Adipose tissue (tissue), 3 donors: Measurements from ENCODE around the gene HADHA. TPM values are rescaled to one million over a fixed set of nuclear protein-coding genes. Genes with fewer than 3 reads are reported as not detected.
"Not testable (repeated sequence)": the region's sequence is repeated elsewhere in the genome, so short reads cannot be mapped to it uniquely, and the experiment has no call there.

Source experiments
- H3K27ac ChIP-seq: one replicate; pipeline ENCODE4 v1.5.1; 2013; ENCODE audit warnings: low read depth, low read length
- WGBS, 3 donors: extraction: QIAGEN DNeasy Blood & Tissue Kit; methylation state at CpG; one replicate each; pipeline ENCODE4 v1.1.7; 2013; 5-methylcytosine and 5-hydroxymethylcytosine counted together
- polyA plus RNA-seq, 3 donors: library from polyadenylated mRNA; stranded (reverse); fragments of 200-250 nt; gene quantifications; one replicate each; pipeline ENCODE4 v1.2.3, GENCODE V29; 2013
- donor health status: healthy with polysubstance abuse.
- donor health status: Bipolar disorder and iron deficiency.
- donor health status: healthy.

HADHA gene
- polyA plus RNA-seq, 3 donors = 67.9 to 176 (median 94.9) TPM

DNA sequence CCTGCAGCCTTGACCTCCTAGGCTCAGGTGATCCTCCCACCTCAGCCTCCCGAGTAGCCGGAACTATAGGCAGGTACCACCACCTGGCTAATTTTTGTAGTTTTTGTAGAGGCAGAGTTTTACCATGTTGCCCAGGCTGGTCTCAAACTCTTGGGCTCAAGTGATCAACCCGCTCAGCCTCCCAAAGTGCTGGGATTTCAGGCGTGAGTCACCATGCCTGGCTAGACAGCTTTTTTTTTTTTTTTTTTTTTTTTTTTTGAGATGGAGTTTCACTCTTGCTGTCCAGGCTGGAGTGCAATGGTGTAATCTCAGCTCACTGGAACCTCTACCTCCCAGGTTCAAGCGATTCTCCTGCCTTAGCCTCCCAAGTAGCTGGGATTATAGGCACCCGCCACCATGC lies 77.9 kb downstream of the HADHA start:
- WGBS, 3 donors = 93 to 96% (median 96%) methylated on average over 6 of the region's 6 CpGs
- not testable (repeated sequence) for H3K27ac ChIP-seq

GRCh38 chr2:26165403-26165802 lies 79.0 kb downstream of the HADHA start:
- H3K27ac ChIP-seq = no peak overlapping the region
- 88 to 95% (median 91%) methylated on average over 4 of the region's 4 CpGs for WGBS, 3 donors

DNA sequence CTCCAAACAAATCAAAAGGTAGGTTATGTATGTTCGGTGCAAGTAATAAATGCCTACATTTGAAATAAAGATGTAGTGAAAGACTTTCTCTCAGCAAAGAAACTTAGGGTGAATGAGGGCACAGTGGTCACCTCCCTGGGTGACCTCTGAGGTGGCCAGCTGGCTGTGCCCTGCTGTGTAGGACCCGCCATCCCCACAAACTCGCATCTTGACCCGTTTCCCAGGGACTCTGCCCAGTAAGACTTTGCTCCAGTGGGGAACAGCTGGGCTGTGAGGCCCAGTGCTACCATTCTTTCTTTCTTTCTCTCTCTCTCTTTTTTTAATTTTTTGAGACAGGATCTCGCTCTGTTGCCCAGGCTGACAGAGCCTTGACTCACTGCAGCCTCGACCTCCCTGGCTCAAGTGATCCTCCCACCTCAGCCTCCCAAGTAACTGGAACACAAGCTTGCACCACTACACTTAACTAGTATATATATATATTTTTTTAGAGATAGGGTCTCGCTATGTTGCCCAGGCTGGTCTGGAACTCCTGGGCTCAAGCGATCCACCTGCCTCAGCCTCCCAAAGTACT lies 79.7 kb downstream of the HADHA start:
- no peak overlapping the region for H3K27ac ChIP-seq
- WGBS, 3 donors = 87 to 93% (median 91%) methylated on average over 8 of the region's 8 CpGs

DNA sequence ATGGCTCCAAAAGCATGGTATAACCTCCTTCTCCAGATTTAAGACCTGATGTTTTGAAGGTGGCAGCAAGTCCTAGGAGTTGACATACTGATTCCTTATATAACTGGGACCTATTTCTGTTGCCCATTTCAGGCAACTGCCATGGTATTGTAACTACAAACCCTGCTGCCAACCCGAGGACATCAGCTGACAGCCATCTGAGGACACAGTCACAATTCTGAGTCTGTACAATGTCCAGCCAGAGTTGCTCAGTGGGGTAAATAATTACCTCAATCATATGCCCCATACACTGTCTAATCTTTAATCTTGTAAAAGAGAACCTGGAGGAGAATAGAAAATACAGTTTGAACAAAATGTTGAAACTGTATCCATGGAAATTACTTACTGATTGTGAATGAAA lies 80.2 kb downstream of the HADHA start:
- 31 to 75% (median 44%) methylated on average over 1 of the region's 1 CpG for WGBS, 3 donors
- no peak overlapping the region for H3K27ac ChIP-seq

DNA sequence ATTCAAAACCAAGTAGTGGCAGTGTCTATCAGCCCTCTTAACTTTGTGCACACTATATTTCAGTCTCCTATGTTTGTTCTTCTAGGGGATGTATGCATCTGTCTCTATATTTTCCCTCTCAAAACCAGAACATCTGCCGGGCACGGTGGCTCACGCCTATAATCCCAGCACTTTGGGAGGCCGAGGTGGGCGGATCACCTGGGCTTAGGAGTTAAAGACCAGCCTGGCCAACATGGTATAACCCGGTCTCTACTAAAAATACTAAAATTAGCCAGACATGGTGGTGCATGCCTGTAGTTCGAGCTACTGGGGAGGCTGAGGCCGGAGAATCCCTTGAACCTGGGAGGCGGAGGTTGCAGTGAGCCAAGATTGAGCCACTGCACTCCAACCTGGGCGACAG lies 81.5 kb downstream of the HADHA start:
- no peak overlapping the region for H3K27ac ChIP-seq
- WGBS, 3 donors = 91 to 94% (median 93%) methylated on average over 10 of the region's 10 CpGs

- no peak overlapping the region for H3K27ac ChIP-seq
- 91 to 95% (median 94%) methylated on average over 7 of the region's 7 CpGs for WGBS, 3 donors
These were observed 82.5 kb downstream of the HADHA start for GRCh38 chr2:26161926-26162325.

DNA sequence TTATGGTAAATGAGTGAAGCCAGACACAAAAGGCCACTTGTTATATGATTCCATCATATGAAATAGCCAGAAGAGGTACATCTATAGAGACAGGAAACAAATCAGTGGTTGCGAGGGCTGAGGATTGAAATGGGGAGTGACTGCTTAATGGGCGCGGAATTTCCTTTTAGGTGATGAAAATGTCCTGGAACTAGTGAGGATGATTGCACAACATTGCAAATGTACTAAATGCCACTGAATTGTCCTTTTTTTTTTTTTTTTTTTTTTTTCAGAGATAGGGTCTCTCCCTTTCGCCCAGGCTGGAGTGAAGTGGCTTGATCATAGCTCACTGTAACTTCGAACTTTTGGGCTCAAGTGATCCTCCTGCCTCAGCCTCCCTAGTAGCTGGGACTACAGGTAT lies 86.9 kb downstream of the HADHA start:
- no peak overlapping the region for H3K27ac ChIP-seq
- WGBS, 3 donors = 91 to 97% (median 95%) methylated on average over 5 of the region's 5 CpGs

DNA sequence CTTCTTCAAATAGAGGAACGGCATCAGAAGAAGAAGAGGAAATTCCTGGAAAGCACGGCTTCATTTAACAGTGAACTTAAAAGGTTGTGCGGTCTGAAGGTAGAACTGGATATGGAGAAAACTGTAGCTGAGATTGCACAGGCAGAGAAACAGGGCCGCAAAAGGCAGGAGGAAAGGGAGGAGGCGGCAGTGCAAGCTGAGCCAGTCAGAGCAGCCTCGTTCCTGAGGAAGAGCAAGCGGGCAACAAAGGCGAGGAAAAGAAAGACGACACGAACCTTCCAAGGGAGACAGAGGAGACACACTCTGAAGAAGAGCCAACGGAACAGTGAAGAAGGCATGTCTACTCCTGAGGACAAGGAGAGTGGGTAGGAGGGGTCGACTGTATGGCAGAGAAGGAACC lies 94.2 kb downstream of the HADHA start:
- no peak overlapping the region for H3K27ac ChIP-seq
- 79 to 80% (median 79%) methylated on average over 12 of the region's 12 CpGs for WGBS, 3 donors

DNA sequence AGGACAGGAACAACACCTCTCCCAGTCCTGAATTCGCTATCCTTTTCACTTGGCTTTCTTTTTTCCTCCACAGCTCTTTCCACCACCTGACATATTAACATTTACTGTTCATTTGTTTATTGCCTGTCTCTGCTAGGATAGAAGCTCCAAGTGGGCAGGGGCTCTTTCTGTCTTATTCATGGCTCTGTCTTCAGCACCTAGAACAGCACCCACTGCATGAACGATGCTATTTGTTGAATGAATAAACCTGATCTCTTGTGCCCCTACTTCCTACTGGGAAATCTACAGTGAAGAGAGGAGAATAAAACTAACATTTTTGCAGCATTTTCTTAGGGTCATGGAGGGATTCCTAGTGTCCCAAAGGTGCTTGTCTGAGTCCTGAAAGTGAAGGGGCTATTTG lies 95.9 kb downstream of the HADHA start:
- no peak overlapping the region for H3K27ac ChIP-seq
- WGBS, 3 donors = 45 to 47% (median 47%) methylated on average over 2 of the region's 2 CpGs

DNA sequence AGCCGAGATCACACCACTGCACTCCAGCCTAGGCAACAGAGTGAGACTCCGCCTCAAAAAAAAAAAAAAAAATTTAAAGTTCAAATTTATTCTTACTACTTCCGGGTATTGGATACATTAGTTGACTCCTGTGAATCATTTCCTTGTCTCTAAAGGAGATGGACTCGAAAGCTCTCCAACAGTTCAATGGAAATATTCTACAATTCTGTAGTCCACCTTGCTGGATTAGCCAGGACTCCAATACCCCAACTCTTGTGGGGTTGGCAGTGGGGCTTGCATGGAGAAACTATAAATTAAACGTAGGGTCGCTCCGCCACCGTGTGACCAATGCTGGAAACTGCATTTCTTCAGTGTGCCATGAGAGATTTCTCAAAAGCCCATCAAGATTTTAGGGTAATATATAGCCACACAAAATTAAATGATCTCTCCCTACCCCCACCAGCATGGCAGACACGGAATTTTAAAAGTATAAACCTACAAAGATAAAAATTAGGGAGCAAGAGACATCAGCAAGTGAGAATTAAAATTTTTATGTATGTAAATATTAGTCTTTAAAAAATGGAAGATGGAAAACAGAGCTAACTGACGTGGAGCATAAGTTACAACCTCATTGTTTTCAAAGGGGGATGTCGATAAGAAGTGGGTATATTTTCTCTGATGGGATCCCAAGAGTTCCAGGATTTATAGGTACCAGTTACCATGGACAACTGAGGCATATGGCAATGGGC lies 99.3 kb downstream of the HADHA start:
- WGBS, 3 donors = 18 to 27% (median 23%) methylated on average over 10 to 11 of the region's 11 CpGs
- H3K27ac ChIP-seq = no peak overlapping the region

DNA sequence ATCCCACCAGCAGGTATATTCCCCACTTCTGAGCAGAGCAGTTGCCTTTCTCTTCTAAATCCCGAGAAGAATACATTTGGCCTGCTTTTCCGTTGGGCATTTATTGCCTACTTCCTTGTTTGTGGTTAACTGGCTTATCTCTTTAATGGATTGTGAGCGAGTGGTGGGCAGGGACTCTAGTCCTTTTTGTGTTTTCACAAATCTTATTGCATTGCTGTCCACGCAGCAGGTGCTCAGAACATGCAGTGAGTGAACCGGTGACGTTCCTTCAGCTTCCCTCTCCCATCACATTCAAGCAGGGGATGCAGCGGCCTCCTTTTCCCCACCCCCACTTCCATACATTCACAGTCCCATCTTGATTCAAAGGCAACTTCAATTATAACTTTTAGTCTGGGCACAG lies 100.4 kb downstream of the HADHA start:
- H3K27ac ChIP-seq = no peak overlapping the region
- 26 to 49% (median 47%) methylated on average over 7 of the region's 7 CpGs for WGBS, 3 donors

- no peak overlapping the region for H3K27ac ChIP-seq
- 90 to 92% (median 91%) methylated on average over 18 of the region's 18 CpGs for WGBS, 3 donors
These were observed 103.2 kb downstream of the HADHA start for GRCh38 chr2:26141145-26141769.

Other genes with a start within 250 kb of the HADHA start
- gene RAB10, start 210.5 kb downstream of the HADHA start, polyA plus RNA-seq = 10 to 100 TPM; 25.6 to 48.5 (median 47.1) TPM
- 1 to 10 TPM; 1.7 to 3.0 (median 2.2) TPM for gene GAREM2, start 71.5 kb downstream of the HADHA start, polyA plus RNA-seq
- 100 to 1,000 TPM in 1 of 3 donors, 10 to 100 TPM in 2; 60.7 to 177 (median 90.5) TPM for gene HADHB, start 307 bp upstream of the HADHA start, polyA plus RNA-seq
- gene SELENOI, start 101.5 kb upstream of the HADHA start, polyA plus RNA-seq = 1 to 10 TPM; 1.3 to 3.4 (median 2.7) TPM
- gene ADGRF3, start 102.2 kb upstream of the HADHA start, polyA plus RNA-seq = under 1 TPM in 2 of 3 donors, not detected in 1; 0.10 to 0.22 TPM
- gene DRC1, start 157.3 kb upstream of the HADHA start, polyA plus RNA-seq = under 1 TPM in 1 of 3 donors, not detected in 2; 0.10 TPM
- gene OTOF, start 233.5 kb upstream of the HADHA start, polyA plus RNA-seq = under 1 TPM; 0.05 to 0.56 (median 0.19) TPM